SK-N-SH treated with all-trans-retinoic acid at 6 μM for 48 hours (cell line): ENCODE results near the gene EYA4.

Experiments
- ATAC-seq: fragments of 200-7000 bp; cut with Tn5 transposase; 3 replicates; pipeline ENCODE4 v1.9.1; 2020; ENCODE audit warnings: mild to moderate bottlenecking, moderate library complexity
- ARNTL ChIP-seq: fragments of 450-650 bp; formaldehyde crosslinking; IDR thresholded peaks from 2 replicates; pipeline ENCODE4 v1.5.0; 2020; ENCODE audit warnings: low read depth, mild to moderate bottlenecking, moderate library complexity, borderline replicate concordance
- BACH2 ChIP-seq: fragments of 250-450 bp; sonication (Bioruptor Pico); IDR thresholded peaks from 2 replicates; pipeline ENCODE4 v1.9.0; 2021; ENCODE audit warnings: mild to moderate bottlenecking, borderline replicate concordance
- CSDC2 ChIP-seq: fragments of 250-450 bp; sonication (Bioruptor Pico); IDR thresholded peaks from 2 replicates; pipeline ENCODE4 v1.5.0; 2020; ENCODE audit warnings: mild to moderate bottlenecking, moderate library complexity
- ESRRG ChIP-seq: fragments of 250-450 bp; sonication (Bioruptor Pico); IDR thresholded peaks from 2 replicates; pipeline ENCODE4 v1.6.1; 2021; ENCODE audit warnings: mild to moderate bottlenecking
- GLIS3 ChIP-seq: fragments of 250-450 bp; sonication (Bioruptor Pico); IDR thresholded peaks from 2 replicates; pipeline ENCODE4 v1.5.0; 2020; ENCODE audit warnings: mild to moderate bottlenecking, moderate library complexity
- ISL1 ChIP-seq: fragments of 250-450 bp; sonication (Bioruptor Pico); IDR thresholded peaks from 2 replicates; pipeline ENCODE4 v2.1.2; 2022; ENCODE audit warnings: mild to moderate bottlenecking, moderate library complexity
- OSR1 ChIP-seq: fragments of 250-450 bp; sonication (Bioruptor Pico); IDR thresholded peaks from 2 replicates; pipeline ENCODE4 v1.8.0; 2022; ENCODE audit warnings: moderate library complexity, mild to moderate bottlenecking, inconsistent platforms
- PPARA ChIP-seq: fragments of 250-450 bp; sonication (Bioruptor Pico); IDR thresholded peaks from 2 replicates; pipeline ENCODE4 v1.5.0; 2020; ENCODE audit warnings: mild to moderate bottlenecking, borderline replicate concordance
- RARB ChIP-seq: fragments of 250-450 bp; sonication (Bioruptor Pico); IDR thresholded peaks from 2 replicates; pipeline ENCODE4 v1.8.0; 2021; ENCODE audit warnings: mild to moderate bottlenecking, moderate library complexity
- SNAI2 ChIP-seq: fragments of 250-450 bp; sonication (Bioruptor Pico); IDR thresholded peaks from 2 replicates; pipeline ENCODE4 v1.5.0; 2020; ENCODE audit warnings: mild to moderate bottlenecking, moderate library complexity
- TCF4 ChIP-seq: fragments of 250-450 bp; sonication (Bioruptor Pico); IDR thresholded peaks from 2 replicates; pipeline ENCODE4 v1.8.0; 2021; ENCODE audit warnings: mild to moderate bottlenecking, moderate library complexity, borderline replicate concordance
- TOX ChIP-seq: fragments of 250-450 bp; sonication (Bioruptor Pico); IDR thresholded peaks from 2 replicates; pipeline ENCODE4 v1.8.0; 2021; ENCODE audit warnings: mild to moderate bottlenecking, moderate library complexity, borderline replicate concordance
- ZC3H10 ChIP-seq: fragments of 250-450 bp; sonication (Bioruptor Pico); IDR thresholded peaks from 2 replicates; pipeline ENCODE4 v1.5.1; 2021; ENCODE audit warnings: mild to moderate bottlenecking, moderate library complexity
- ZFP3 ChIP-seq: fragments of 250-450 bp; sonication (Bioruptor Pico); IDR thresholded peaks from 2 replicates; pipeline ENCODE4 v1.5.0; 2020; ENCODE audit warnings: mild to moderate bottlenecking, moderate library complexity
- ZFP30 ChIP-seq: fragments of 450-650 bp; formaldehyde crosslinking; IDR thresholded peaks from 2 replicates; pipeline ENCODE4 v1.5.0; 2022; ENCODE audit warnings: mild to moderate bottlenecking, moderate library complexity
- ZNF565 ChIP-seq: fragments of 450-650 bp; formaldehyde crosslinking; conservative IDR thresholded peaks from 2 replicates; pipeline ENCODE4 v1.5.0; 2020; ENCODE audit warnings: low read depth, mild to moderate bottlenecking, moderate library complexity
- ZNF70 ChIP-seq: fragments of 450-650 bp; formaldehyde crosslinking; IDR thresholded peaks from 2 replicates; pipeline ENCODE4 v1.5.0; 2020; ENCODE audit warnings: mild to moderate bottlenecking, moderate library complexity
- ZNF8 ChIP-seq: fragments of 450-650 bp; formaldehyde crosslinking; IDR thresholded peaks from 2 replicates; pipeline ENCODE4 v1.5.0; 2020; ENCODE audit warnings: mild to moderate bottlenecking, moderate library complexity
- TF ChIP-seq, protein P1 (sequence below): fragments of 250-450 bp; sonication (Bioruptor Pico); IDR thresholded peaks from 2 replicates; pipeline ENCODE4 v1.5.1; 2021; ENCODE audit warnings: mild to moderate bottlenecking, moderate library complexity
- TF ChIP-seq, protein P2 (sequence below): fragments of 250-450 bp; sonication (Bioruptor Pico); IDR thresholded peaks from 2 replicates; pipeline ENCODE4 v1.5.0; 2020; ENCODE audit warnings: mild to moderate bottlenecking, moderate library complexity
- TF ChIP-seq, protein P3 (sequence below): fragments of 250-450 bp; sonication (Bioruptor Pico); IDR thresholded peaks from 2 replicates; pipeline ENCODE4 v1.8.0; 2020; ENCODE audit warnings: mild to moderate bottlenecking, moderate library complexity, borderline replicate concordance
- TF ChIP-seq, protein P4 (sequence below): fragments of 250-450 bp; sonication (Bioruptor Pico); IDR thresholded peaks from 2 replicates; pipeline ENCODE4 v1.8.0; 2021; ENCODE audit warnings: low read depth, mild to moderate bottlenecking, moderate library complexity, borderline replicate concordance
- TF ChIP-seq, protein P5 (sequence below): fragments of 250-450 bp; sonication (Bioruptor Pico); IDR thresholded peaks from 2 replicates; pipeline ENCODE4 v1.5.1; 2020; ENCODE audit warnings: low read depth, mild to moderate bottlenecking, moderate library complexity

The EYA4 gene

DNA sequence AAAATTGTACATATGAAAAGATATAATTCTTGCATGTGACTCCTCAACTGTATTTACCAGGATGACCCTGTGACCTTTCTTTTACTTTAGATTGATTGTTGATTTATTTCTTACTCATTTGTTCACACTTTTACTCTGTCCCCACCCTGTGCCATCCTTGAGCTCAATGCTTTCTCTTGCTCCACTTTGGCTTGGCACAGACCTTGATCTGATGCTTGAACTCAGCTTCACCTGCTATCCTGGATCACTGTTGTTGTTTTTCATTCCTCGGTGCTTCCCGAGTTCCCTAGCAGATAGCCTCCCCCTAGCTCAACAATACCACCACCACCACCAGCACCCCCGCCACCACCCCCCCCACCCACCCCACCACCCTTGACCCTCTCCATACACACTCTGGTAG, 102.1 kb downstream of the EYA4 start:
- TF ChIP-seq CSDC2 (CRISPR knock-in tag) (no peak), RARB (no peak), OSR1 (CRISPR knock-in tag) (no peak), ZNF8 (CRISPR knock-in tag) (no peak), GLIS3 (CRISPR knock-in tag) (no peak), ZFP30 (CRISPR knock-in tag) (no peak), TCF4 (CRISPR knock-in tag) (no peak), ARNTL (CRISPR knock-in tag) (no peak), ZNF70 (CRISPR knock-in tag) (no peak), ZC3H10 (CRISPR knock-in tag) (no peak), ZNF565 (CRISPR knock-in tag) (no peak), ZFP3 (CRISPR knock-in tag) (no peak), TOX (CRISPR knock-in tag) (no peak), PPARA (CRISPR knock-in tag) (no peak), ESRRG (CRISPR knock-in tag) (no peak), SNAI2 (CRISPR knock-in tag) (no peak), ISL1 (CRISPR knock-in tag) (no peak)
- TF ChIP-seq, protein P1, sequence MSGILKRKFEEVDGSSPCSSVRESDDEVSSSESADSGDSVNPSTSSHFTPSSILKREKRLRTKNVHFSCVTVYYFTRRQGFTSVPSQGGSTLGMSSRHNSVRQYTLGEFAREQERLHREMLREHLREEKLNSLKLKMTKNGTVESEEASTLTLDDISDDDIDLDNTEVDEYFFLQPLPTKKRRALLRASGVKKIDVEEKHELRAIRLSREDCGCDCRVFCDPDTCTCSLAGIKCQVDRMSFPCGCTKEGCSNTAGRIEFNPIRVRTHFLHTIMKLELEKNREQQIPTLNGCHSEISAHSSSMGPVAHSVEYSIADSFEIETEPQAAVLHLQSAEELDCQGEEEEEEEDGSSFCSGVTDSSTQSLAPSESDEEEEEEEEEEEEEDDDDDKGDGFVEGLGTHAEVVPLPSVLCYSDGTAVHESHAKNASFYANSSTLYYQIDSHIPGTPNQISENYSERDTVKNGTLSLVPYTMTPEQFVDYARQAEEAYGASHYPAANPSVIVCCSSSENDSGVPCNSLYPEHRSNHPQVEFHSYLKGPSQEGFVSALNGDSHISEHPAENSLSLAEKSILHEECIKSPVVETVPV (CRISPR knock-in tag): no peak
- no peak for ATAC-seq

DNA sequence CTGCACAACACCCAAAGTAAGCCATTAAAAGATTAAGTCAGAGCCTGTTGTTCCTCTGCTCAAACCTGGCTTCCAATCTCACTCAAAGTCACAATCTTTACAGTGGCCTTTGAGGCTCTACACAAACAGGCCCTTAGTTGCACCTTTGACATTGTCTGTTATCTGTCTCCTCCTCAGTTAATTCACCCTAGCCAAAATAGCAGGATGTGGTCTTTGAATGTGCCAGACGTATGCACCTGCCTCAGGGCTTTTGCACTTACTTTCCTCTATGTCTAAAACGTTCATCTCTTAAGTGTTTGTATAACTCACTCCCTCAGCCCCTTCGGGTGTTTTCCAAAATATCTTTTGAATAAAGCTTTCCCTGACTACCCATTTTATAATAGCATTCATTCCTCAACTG, 107.7 kb downstream of the EYA4 start:
- TF ChIP-seq ZC3H10 (CRISPR knock-in tag): no peak
- TF ChIP-seq GLIS3 (CRISPR knock-in tag): no peak
- TF ChIP-seq, protein P2, sequence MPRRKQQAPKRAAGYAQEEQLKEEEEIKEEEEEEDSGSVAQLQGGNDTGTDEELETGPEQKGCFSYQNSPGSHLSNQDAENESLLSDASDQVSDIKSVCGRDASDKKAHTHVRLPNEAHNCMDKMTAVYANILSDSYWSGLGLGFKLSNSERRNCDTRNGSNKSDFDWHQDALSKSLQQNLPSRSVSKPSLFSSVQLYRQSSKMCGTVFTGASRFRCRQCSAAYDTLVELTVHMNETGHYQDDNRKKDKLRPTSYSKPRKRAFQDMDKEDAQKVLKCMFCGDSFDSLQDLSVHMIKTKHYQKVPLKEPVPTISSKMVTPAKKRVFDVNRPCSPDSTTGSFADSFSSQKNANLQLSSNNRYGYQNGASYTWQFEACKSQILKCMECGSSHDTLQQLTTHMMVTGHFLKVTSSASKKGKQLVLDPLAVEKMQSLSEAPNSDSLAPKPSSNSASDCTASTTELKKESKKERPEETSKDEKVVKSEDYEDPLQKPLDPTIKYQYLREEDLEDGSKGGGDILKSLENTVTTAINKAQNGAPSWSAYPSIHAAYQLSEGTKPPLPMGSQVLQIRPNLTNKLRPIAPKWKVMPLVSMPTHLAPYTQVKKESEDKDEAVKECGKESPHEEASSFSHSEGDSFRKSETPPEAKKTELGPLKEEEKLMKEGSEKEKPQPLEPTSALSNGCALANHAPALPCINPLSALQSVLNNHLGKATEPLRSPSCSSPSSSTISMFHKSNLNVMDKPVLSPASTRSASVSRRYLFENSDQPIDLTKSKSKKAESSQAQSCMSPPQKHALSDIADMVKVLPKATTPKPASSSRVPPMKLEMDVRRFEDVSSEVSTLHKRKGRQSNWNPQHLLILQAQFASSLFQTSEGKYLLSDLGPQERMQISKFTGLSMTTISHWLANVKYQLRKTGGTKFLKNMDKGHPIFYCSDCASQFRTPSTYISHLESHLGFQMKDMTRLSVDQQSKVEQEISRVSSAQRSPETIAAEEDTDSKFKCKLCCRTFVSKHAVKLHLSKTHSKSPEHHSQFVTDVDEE: no peak
- TF ChIP-seq ZFP30 (CRISPR knock-in tag): no peak
- TF ChIP-seq CSDC2 (CRISPR knock-in tag): no peak
- TF ChIP-seq ZNF70 (CRISPR knock-in tag): no peak
- no peak for TF ChIP-seq ESRRG (CRISPR knock-in tag)
- TF ChIP-seq, protein P3, sequence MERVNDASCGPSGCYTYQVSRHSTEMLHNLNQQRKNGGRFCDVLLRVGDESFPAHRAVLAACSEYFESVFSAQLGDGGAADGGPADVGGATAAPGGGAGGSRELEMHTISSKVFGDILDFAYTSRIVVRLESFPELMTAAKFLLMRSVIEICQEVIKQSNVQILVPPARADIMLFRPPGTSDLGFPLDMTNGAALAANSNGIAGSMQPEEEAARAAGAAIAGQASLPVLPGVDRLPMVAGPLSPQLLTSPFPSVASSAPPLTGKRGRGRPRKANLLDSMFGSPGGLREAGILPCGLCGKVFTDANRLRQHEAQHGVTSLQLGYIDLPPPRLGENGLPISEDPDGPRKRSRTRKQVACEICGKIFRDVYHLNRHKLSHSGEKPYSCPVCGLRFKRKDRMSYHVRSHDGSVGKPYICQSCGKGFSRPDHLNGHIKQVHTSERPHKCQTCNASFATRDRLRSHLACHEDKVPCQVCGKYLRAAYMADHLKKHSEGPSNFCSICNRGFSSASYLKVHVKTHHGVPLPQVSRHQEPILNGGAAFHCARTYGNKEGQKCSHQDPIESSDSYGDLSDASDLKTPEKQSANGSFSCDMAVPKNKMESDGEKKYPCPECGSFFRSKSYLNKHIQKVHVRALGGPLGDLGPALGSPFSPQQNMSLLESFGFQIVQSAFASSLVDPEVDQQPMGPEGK: no peak
- no peak for TF ChIP-seq TCF4 (CRISPR knock-in tag)
- no peak for TF ChIP-seq ZNF565 (CRISPR knock-in tag)
- TF ChIP-seq, protein P1 (CRISPR knock-in tag): no peak
- TF ChIP-seq, protein P4, sequence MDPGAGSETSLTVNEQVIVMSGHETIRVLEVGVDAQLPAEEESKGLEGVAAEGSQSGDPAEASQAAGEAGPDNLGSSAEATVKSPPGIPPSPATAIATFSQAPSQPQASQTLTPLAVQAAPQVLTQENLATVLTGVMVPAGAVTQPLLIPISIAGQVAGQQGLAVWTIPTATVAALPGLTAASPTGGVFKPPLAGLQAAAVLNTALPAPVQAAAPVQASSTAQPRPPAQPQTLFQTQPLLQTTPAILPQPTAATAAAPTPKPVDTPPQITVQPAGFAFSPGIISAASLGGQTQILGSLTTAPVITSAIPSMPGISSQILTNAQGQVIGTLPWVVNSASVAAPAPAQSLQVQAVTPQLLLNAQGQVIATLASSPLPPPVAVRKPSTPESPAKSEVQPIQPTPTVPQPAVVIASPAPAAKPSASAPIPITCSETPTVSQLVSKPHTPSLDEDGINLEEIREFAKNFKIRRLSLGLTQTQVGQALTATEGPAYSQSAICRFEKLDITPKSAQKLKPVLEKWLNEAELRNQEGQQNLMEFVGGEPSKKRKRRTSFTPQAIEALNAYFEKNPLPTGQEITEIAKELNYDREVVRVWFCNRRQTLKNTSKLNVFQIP: no peak
- no peak for TF ChIP-seq ZFP3 (CRISPR knock-in tag)
- TF ChIP-seq ARNTL (CRISPR knock-in tag): no peak
- no peak for TF ChIP-seq SNAI2 (CRISPR knock-in tag)
- no peak for TF ChIP-seq OSR1 (CRISPR knock-in tag)
- ATAC-seq: no peak

DNA sequence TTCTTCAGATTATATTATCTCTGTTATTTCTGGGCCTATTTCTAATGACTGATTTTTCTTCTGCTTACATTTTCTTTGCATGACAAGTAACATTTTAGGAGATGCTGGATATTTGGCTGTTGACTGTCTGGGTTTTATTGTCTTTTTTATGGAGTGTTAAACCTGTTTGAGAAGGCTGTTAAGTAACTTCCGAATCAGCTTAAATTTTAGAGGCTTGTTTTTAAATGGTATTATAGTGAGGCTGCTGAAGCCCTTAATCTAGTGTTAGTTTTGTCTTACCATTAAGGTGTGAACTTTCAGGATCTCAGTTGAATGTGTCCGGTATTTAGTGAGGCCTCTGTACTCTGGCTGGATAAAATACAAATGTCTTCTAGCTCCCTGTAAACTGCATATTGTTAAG, 109.8 kb downstream of the EYA4 start:
- no peak for ATAC-seq
- TF ChIP-seq TCF4 (CRISPR knock-in tag) (no peak), OSR1 (CRISPR knock-in tag) (no peak), ARNTL (CRISPR knock-in tag) (no peak), ZNF565 (CRISPR knock-in tag) (no peak), TOX (CRISPR knock-in tag) (no peak), ZNF70 (CRISPR knock-in tag) (no peak), BACH2 (CRISPR knock-in tag) (no peak), ZC3H10 (CRISPR knock-in tag) (no peak), ESRRG (CRISPR knock-in tag) (no peak), RARB (no peak)
- TF ChIP-seq, protein P5, sequence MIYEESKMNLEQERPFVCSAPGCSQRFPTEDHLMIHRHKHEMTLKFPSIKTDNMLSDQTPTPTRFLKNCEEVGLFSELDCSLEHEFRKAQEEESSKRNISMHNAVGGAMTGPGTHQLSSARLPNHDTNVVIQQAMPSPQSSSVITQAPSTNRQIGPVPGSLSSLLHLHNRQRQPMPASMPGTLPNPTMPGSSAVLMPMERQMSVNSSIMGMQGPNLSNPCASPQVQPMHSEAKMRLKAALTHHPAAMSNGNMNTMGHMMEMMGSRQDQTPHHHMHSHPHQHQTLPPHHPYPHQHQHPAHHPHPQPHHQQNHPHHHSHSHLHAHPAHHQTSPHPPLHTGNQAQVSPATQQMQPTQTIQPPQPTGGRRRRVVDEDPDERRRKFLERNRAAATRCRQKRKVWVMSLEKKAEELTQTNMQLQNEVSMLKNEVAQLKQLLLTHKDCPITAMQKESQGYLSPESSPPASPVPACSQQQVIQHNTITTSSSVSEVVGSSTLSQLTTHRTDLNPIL: no peak
- TF ChIP-seq, protein P1 (CRISPR knock-in tag): no peak
